Neural cell (in vitro differentiated cells): ENCODE data around the gene SERAC1. TPM values are rescaled to one million over a fixed set of nuclear protein-coding genes. Genes with fewer than 3 reads are reported as not detected.

Experiments used
- H2AFZ ChIP-seq: fragments of 200-600, 300-800 bp; sonication (generic), shearing (Covaris generic); 2 replicates; pipeline ENCODE4 v1.6.0; 2014; ENCODE audit warnings: low read depth, mild to moderate bottlenecking, antibody characterized with exemption, low read length, moderate library complexity
- H3F3A ChIP-seq: fragments of 200-600 bp; shearing (Covaris generic); 2 replicates; pipeline ENCODE4 v1.6.1; 2016; ENCODE audit warnings: mild to moderate bottlenecking, moderate library complexity, mixed read lengths, antibody characterized with exemption, low read length; ENCODE audit not compliant: insufficient read depth, poor library complexity, severe bottlenecking
- H3K27ac ChIP-seq: fragments of 200-600, 300-800 bp; sonication (generic), shearing (Covaris generic); 2 replicates; pipeline ENCODE4 v1.5.1; 2014; ENCODE audit warnings: mild to moderate bottlenecking, low read length, moderate library complexity
- H3K27me3 ChIP-seq: fragments of 300-800, 200-600 bp; sonication (generic), shearing (Covaris generic); 2 replicates; pipeline ENCODE4 v1.6.0; 2014; ENCODE audit warnings: mild to moderate bottlenecking, low read depth, low read length, moderate library complexity; ENCODE audit not compliant: insufficient read depth
- H3K36me3 ChIP-seq: fragments of 300-800, 200-600 bp; sonication (generic), shearing (Covaris generic); 2 replicates; pipeline ENCODE4 v1.5.1; 2014; ENCODE audit warnings: mild to moderate bottlenecking, antibody characterized with exemption, low read length, moderate library complexity; ENCODE audit not compliant: insufficient read depth
- H3K4me2 ChIP-seq: fragments of 300-800, 200-600 bp; sonication (generic), shearing (Covaris generic); 2 replicates; pipeline ENCODE4 v1.6.0; 2014; ENCODE audit warnings: mild to moderate bottlenecking, low read length
- H3K4me3 ChIP-seq: fragments of 300-800, 200-600 bp; sonication (generic), shearing (Covaris generic); 2 replicates; pipeline ENCODE4 v1.5.1; 2014; ENCODE audit warnings: mild to moderate bottlenecking, low read length, moderate library complexity
- H3K79me2 ChIP-seq: fragments of 200-600 bp; shearing (Covaris generic); replicated peaks from 2 replicates; pipeline ENCODE4 v1.6.0; 2014; ENCODE audit warnings: mild to moderate bottlenecking, low read length, moderate library complexity; ENCODE audit not compliant: insufficient read depth
- H3K9ac ChIP-seq: fragments of 300-800, 200-600 bp; sonication (generic), shearing (Covaris generic); 2 replicates; pipeline ENCODE4 v1.6.1; 2016; ENCODE audit warnings: mild to moderate bottlenecking, low read length, mixed read lengths
- H3K9me2 ChIP-seq: fragments of 200-600 bp; shearing (Covaris generic); 2 replicates; pipeline ENCODE4 v1.6.1; 2016; ENCODE audit warnings: mild to moderate bottlenecking, low read length, mixed read lengths; ENCODE audit not compliant: insufficient read depth
- H3K9me3 ChIP-seq: fragments of 200-600, 300-800 bp; sonication (generic), shearing (Covaris generic); 2 replicates; pipeline ENCODE4 v1.6.1; 2016; ENCODE audit warnings: mild to moderate bottlenecking, mixed run types, low read length, moderate library complexity, mixed read lengths
- H4K20me1 ChIP-seq: fragments of 200-600 bp; shearing (Covaris generic); 2 replicates; pipeline ENCODE4 v1.6.1; 2016; ENCODE audit warnings: mild to moderate bottlenecking, mixed run types; ENCODE audit not compliant: insufficient read depth
- CTCF ChIP-seq: fragments of 450-650 bp; IDR thresholded peaks from 2 replicates; pipeline ENCODE4 v1.5.1; 2014; ENCODE audit warnings: antibody characterized with exemption, mild to moderate bottlenecking, moderate library complexity; ENCODE audit not compliant: poor library complexity, severe bottlenecking
- EP300 ChIP-seq: fragments of 450-650 bp; conservative IDR thresholded peaks from 2 replicates; pipeline ENCODE4 v1.6.1; 2014; ENCODE audit warnings: antibody characterized with exemption, mild to moderate bottlenecking, moderate library complexity; ENCODE audit not compliant: poor library complexity, severe bottlenecking
- EZH2 ChIP-seq: fragments of 200-600, 300-800 bp; shearing (Covaris generic), sonication (generic); IDR thresholded peaks from 2 replicates; pipeline ENCODE4 v1.6.1; 2014; ENCODE audit warnings: antibody characterized with exemption, low read length, borderline replicate concordance, mild to moderate bottlenecking; ENCODE audit not compliant: insufficient read depth, poor library complexity, severe bottlenecking
- POLR2AphosphoS5 ChIP-seq: IDR thresholded peaks from 2 replicates; pipeline ENCODE4 v1.6.1; 2012
- RAD21 ChIP-seq: fragments of 450-650 bp; conservative IDR thresholded peaks from 2 replicates; pipeline ENCODE4 v1.6.1; 2014; ENCODE audit warnings: antibody characterized with exemption, mild to moderate bottlenecking, moderate library complexity
- REST ChIP-seq: IDR thresholded peaks from 2 replicates; pipeline ENCODE4 v1.6.1; 2012; ENCODE audit warnings: borderline replicate concordance
- SMC3 ChIP-seq: fragments of 450-650 bp; conservative IDR thresholded peaks from 2 replicates; pipeline ENCODE4 v1.6.1; 2014; ENCODE audit warnings: antibody characterized with exemption, mild to moderate bottlenecking, moderate library complexity; ENCODE audit not compliant: poor library complexity
- TAF1 ChIP-seq: IDR thresholded peaks from 2 replicates; pipeline ENCODE4 v1.6.1; 2012; ENCODE audit warnings: low read depth
- polyA plus RNA-seq: library from polyadenylated mRNA; depleted of rRNA; stranded (reverse); fragments of >200 nt; gene quantifications from 2 replicates; pipeline ENCODE4 v1.2.3, GENCODE V29; 2014

Gene SERAC1
- polyA plus RNA-seq, 1 donor from 2014 or later = 22.2 TPM

GRCh38 chr6:158175111-158175510, 7.0 kb upstream of the SERAC1 start:
- no peak overlapping the region for H3K27ac ChIP-seq
- no peaks in the 10 kb centered on the region for H3K79me2 ChIP-seq
- no peaks in the 10 kb centered on the region for H3K9me2 ChIP-seq
- no peak overlapping the region for H3K4me2 ChIP-seq
- no peaks in the 10 kb centered on the region for H3F3A ChIP-seq
- H3K27me3 ChIP-seq = no peaks in the 10 kb centered on the region
- no peaks in the 10 kb centered on the region for H3K36me3 ChIP-seq
- H3K9ac ChIP-seq = no peak overlapping the region
- H3K9me3 ChIP-seq = no peaks in the 10 kb centered on the region
- TF ChIP-seq POLR2AphosphoS5 = no peak
- no peak for TF ChIP-seq REST
- TF ChIP-seq RAD21 = no peak
- TF ChIP-seq TAF1 = no peak
- H4K20me1 ChIP-seq = no peaks in the 10 kb centered on the region
- no peak overlapping the region for H2AFZ ChIP-seq
- no peak overlapping the region for H3K4me3 ChIP-seq

DNA sequence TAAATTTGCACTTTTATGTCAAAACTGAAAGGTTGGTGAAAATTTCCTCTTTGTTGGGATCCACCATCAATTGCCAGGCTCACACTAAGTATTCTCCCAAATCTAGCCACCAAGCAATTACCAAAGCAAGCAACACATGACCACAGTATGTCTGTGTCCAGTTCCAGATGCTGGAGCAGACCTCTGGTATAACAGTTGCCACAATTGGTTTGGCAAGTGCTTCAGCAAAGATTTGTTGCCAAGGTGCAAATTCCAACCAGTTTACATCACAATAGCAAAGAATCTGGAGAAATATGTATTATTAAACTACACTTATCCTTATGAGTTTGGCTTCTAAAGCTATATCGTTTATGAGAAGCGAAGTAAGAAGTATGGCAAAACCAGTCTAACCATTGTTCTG, 6.5 kb upstream of the SERAC1 start:
- H2AFZ ChIP-seq = no peak overlapping the region
- no peak overlapping the region for H3K4me2 ChIP-seq
- H3K79me2 ChIP-seq = no peaks in the 10 kb centered on the region
- no peak overlapping the region for H3K4me3 ChIP-seq
- no peaks in the 10 kb centered on the region for H3K36me3 ChIP-seq
- H3K27ac ChIP-seq = no peak overlapping the region
- H3K9me3 ChIP-seq = no peaks in the 10 kb centered on the region
- H3K9ac ChIP-seq = no peak overlapping the region
- no peaks in the 10 kb centered on the region for H4K20me1 ChIP-seq
- TF ChIP-seq RAD21 (no peak), SMC3 (no peak), CTCF (no peak), REST (no peak), EP300 (no peak), EZH2 (no peak), POLR2AphosphoS5 (no peak)
- H3K9me2 ChIP-seq = no peaks in the 10 kb centered on the region
- no peaks in the 10 kb centered on the region for H3F3A ChIP-seq
- H3K27me3 ChIP-seq = no peaks in the 10 kb centered on the region
